Activated CD4-positive, alpha-beta memory T cell treated with anti-CD3 and anti-CD28 coated beads for 36 hours (primary cell): Measurements from ENCODE around the gene DYNC1LI2. TPM values are rescaled to one million over a fixed set of nuclear protein-coding genes. Genes with fewer than 3 reads are reported as not detected.

Experiments used
- CTCF ChIA-PET: fragments of 350-600 bp; sonication (Branson Sonifier 250); formaldehyde crosslinking; loops from one replicate; lab custom pipeline; 2021; ENCODE audit warnings: antibody characterized with exemption, inconsistent platforms; lab: Charles Lee
- POLR2A ChIA-PET: fragments of 350-600 bp; sonication (Branson Sonifier 250); formaldehyde crosslinking; loops from one replicate; lab custom pipeline; 2021; ENCODE audit warnings: antibody characterized with exemption; lab: Charles Lee
- DNase-seq: peaks from one replicate; pipeline ENCODE4 v3.0.0-alpha.2; 2020
- H3K27ac Mint-ChIP-seq: one replicate; pipeline ENCODE4 v1.8.0; 2021; ENCODE audit warnings: mixed read lengths
- H3K27me3 Mint-ChIP-seq: one replicate; pipeline ENCODE4 v1.8.0; 2021; ENCODE audit warnings: mixed read lengths
- H3K36me3 Mint-ChIP-seq: one replicate; pipeline ENCODE4 v1.8.0; 2021; ENCODE audit warnings: mixed read lengths
- H3K4me1 Mint-ChIP-seq: one replicate; pipeline ENCODE4 v1.8.0; 2021; ENCODE audit warnings: low read depth, mixed read lengths
- H3K4me3 Mint-ChIP-seq: one replicate; pipeline ENCODE4 v1.8.0; 2021; ENCODE audit warnings: mild to moderate bottlenecking, mixed read lengths
- H3K9me3 Mint-ChIP-seq: one replicate; pipeline ENCODE4 v1.8.0; 2021; ENCODE audit warnings: mixed read lengths
- intact Hi-C: fragments of 100-400 bp; cut with micrococcal nuclease; formaldehyde crosslinking; loops from one replicate; pipeline ENCODE4 v1.15.1; 2023
- total RNA-seq, 2 experiments: library from RNA; stranded (reverse); gene quantifications; one replicate each; pipeline ENCODE4 v1.2.3, GENCODE V29; 2021

Gene DYNC1LI2
- total RNA-seq, 2 experiments from 2014 or later: 37.9 to 39.1 TPM

DNA sequence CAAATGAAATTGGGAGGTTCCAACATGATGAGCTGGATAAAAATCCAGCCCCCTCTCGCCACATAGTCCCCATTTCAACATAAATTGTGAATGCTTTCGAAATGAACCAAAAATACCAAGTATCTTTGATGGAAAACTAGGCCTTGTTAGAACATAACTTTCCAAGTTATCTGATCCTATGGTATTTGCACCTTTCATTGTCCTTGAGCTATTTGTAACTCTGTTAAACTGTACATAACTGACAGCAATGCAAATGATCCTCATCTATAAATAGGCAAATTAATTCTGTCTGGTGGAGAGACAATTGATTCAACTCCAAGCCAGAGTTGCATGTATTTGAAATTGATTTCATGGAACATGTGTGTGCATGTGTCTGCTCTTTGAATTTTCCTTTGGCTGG, 73.1 kb downstream of the DYNC1LI2 start:
- ChIA-PET CTCF (no interaction called here), POLR2A (no interaction called here)
- no peak for DNase-seq
- Mint-ChIP-seq H3K4me1 (no peaks in the 10 kb centered on the region), H3K9me3 (no peaks in the 10 kb centered on the region), H3K4me3 (no peak overlapping the region), H3K27me3 (no peaks in the 10 kb centered on the region), H3K36me3 (no peaks in the 10 kb centered on the region), H3K27ac (no peak overlapping the region)
- intact Hi-C loops: no loop called here

GRCh38 chr16:66677836-66678235, 73.6 kb downstream of the DYNC1LI2 start:
- no peaks in the 10 kb centered on the region for H3K27me3 Mint-ChIP-seq

DNA sequence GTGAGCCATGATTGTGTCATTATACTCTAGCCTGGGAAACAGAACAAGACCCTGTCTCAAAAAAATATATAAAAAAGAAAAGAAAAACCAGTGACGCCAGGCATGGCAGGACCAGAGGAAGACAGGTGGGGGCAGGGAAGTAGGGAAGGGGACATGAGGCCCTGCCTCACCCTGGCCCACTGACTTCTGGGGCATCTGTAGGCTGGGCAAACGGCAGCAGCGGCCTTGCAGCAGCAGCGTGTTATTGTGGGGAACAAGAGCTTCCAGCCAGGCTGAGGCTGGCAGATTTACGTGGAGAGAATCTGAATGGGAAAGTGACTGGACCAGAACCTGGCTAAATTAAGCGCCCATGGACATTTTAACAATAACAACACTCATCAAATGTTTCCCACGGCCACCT, 74.2 kb downstream of the DYNC1LI2 start:
- Mint-ChIP-seq H3K4me3 (no peak overlapping the region), H3K36me3 (no peaks in the 10 kb centered on the region), H3K27ac (no peak overlapping the region), H3K27me3 (no peaks in the 10 kb centered on the region), H3K9me3 (no peaks in the 10 kb centered on the region), H3K4me1 (no peaks in the 10 kb centered on the region)
- ChIA-PET POLR2A (no interaction called here), CTCF (interaction anchor here (0.8 kb wide), 1 partner anchor 44 kb away, joined by 3 read pairs; no protein-coding TSS in a partner anchor)
- no peak for DNase-seq
- intact Hi-C loops: no loop called here

More at GRCh38 chr16:66677836-66678235, 73.6 kb downstream of the DYNC1LI2 start:
- no peak for DNase-seq
- intact Hi-C loops: no loop called here
- Mint-ChIP-seq H3K36me3 (no peaks in the 10 kb centered on the region), H3K4me1 (no peaks in the 10 kb centered on the region), H3K4me3 (no peak overlapping the region), H3K9me3 (no peaks in the 10 kb centered on the region), H3K27ac (no peak overlapping the region)
- ChIA-PET CTCF (no interaction called here), POLR2A (no interaction called here)

DNA sequence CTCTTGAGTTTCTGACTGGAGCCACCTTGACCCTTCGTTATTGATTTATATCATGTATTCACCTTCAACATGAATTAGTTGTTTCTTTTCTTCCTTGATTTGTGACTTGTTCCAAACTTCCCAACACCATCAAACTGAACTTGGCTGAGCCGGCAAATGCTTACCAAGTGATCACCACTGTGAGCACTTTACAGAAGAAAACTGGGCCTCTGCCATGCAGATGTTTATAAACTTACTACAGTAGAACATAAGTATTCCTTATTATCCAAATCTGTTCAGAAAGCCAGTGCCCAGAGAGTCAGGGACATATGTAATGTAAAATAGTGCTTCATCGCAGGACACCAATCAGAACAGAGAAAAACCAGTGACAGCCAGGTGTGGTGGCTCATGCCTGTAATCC, 74.8 kb downstream of the DYNC1LI2 start:
- ChIA-PET POLR2A (no interaction called here), CTCF (interaction anchor here (0.8 kb wide), 1 partner anchor 45 kb away, joined by 3 read pairs; no protein-coding TSS in a partner anchor)
- Mint-ChIP-seq H3K4me1 (no peaks in the 10 kb centered on the region), H3K9me3 (no peaks in the 10 kb centered on the region), H3K4me3 (no peak overlapping the region), H3K27me3 (no peaks in the 10 kb centered on the region), H3K27ac (no peak overlapping the region), H3K36me3 (no peaks in the 10 kb centered on the region)
- intact Hi-C loops: no loop called here
- no peak for DNase-seq

- no peaks in the 10 kb centered on the region for H3K9me3 Mint-ChIP-seq
- ChIA-PET CTCF (no interaction called here), POLR2A (no interaction called here)
- H3K4me1 Mint-ChIP-seq: no peaks in the 10 kb centered on the region
- H3K4me3 Mint-ChIP-seq: no peak overlapping the region
- no peaks in the 10 kb centered on the region for H3K27me3 Mint-ChIP-seq
- H3K36me3 Mint-ChIP-seq: no peaks in the 10 kb centered on the region
- intact Hi-C loops: no loop called here
- no peak overlapping the region for H3K27ac Mint-ChIP-seq
- DNase-seq: no peak
These were observed 77.7 kb downstream of the DYNC1LI2 start for GRCh38 chr16:66673691-66674090.

Other genes with a start within 250 kb of the DYNC1LI2 start
- gene TK2, start 201.5 kb downstream of the DYNC1LI2 start, total RNA-seq: 1 to 10 TPM; 5.4 to 5.8 TPM
- gene CKLF, start 199.0 kb downstream of the DYNC1LI2 start, total RNA-seq: 100 to 1,000 TPM; 167 to 173 TPM
- gene CMTM1, start 185.2 kb downstream of the DYNC1LI2 start, total RNA-seq: 10 to 100 TPM; 10.1 to 11.5 TPM
- gene CMTM2, start 172.1 kb downstream of the DYNC1LI2 start, total RNA-seq: under 1 TPM; 0.36 to 0.45 TPM
- gene CMTM3, start 146.9 kb downstream of the DYNC1LI2 start, total RNA-seq: 10 to 100 TPM; 64.6 to 65.9 TPM
- gene CMTM4, start 54.9 kb downstream of the DYNC1LI2 start, total RNA-seq: 1 to 10 TPM; 2.8 to 4.1 TPM
- gene TERB1, start 50.0 kb upstream of the DYNC1LI2 start, total RNA-seq: not detected
- gene NAE1, start 79.4 kb upstream of the DYNC1LI2 start, total RNA-seq: 100 to 1,000 TPM; 121 to 126 TPM
- under 1 TPM in 1 of 2 experiments, not detected in 1; 0.12 TPM for gene CA7, start 92.8 kb upstream of the DYNC1LI2 start, total RNA-seq
- 10 to 100 TPM; 42.4 to 45.5 TPM for gene PDP2, start 128.9 kb upstream of the DYNC1LI2 start, total RNA-seq
- not detected for gene CDH16, start 167.3 kb upstream of the DYNC1LI2 start, total RNA-seq
- under 1 TPM; 0.48 to 0.65 TPM for gene RRAD, start 173.9 kb upstream of the DYNC1LI2 start, total RNA-seq
- 100 to 1,000 TPM; 195 to 204 TPM for gene CIAO2B, start 182.8 kb upstream of the DYNC1LI2 start, total RNA-seq
- gene CES2, start 183.9 kb upstream of the DYNC1LI2 start, total RNA-seq: 10 to 100 TPM; 32.5 to 32.7 TPM
- gene CES3, start 209.7 kb upstream of the DYNC1LI2 start, total RNA-seq: 1 to 10 TPM; 1.6 to 3.0 TPM
- gene CES4A, start 237.0 kb upstream of the DYNC1LI2 start, total RNA-seq: 10 to 100 TPM; 25.0 to 25.9 TPM